Ascending aorta (tissue), 2 donors: ENCODE measurements around the gene SELENOO. TPM values are rescaled to one million over a fixed set of nuclear protein-coding genes. Genes with fewer than 3 reads are reported as not detected.

Experiments
- DNase-seq, 2 donors: peaks; one replicate each; pipeline ENCODE4 v3.0.0-alpha.2; 2019; ENCODE audit warnings: low spot score in 2 of 2
- H3K27ac ChIP-seq, 2 donors: fragments of 200-600 bp; sonication (generic); one replicate each; pipeline ENCODE4 v1.5.1; 2016 to 2017; ENCODE audit warnings: mild to moderate bottlenecking in 1 of 2
- H3K27me3 ChIP-seq: fragments of 200-600 bp; sonication (generic); one replicate; pipeline ENCODE4 v1.5.1; 2017
- H3K36me3 ChIP-seq, 2 donors: fragments of 200-600 bp; sonication (generic); one replicate each; pipeline ENCODE4 v1.5.1; 2016
- H3K4me1 ChIP-seq, 2 donors: fragments of 200-600 bp; sonication (generic); one replicate each; pipeline ENCODE4 v1.5.1; 2016 to 2017; ENCODE audit warnings: mild to moderate bottlenecking in 1 of 2
- H3K4me3 ChIP-seq, 2 donors: fragments of 200-600 bp; sonication (generic); one replicate each; pipeline ENCODE4 v1.5.1; 2016 to 2017; ENCODE audit warnings: mild to moderate bottlenecking in 1 of 2
- H3K9me3 ChIP-seq, 2 donors: fragments of 200-600 bp; sonication (generic); one replicate each; pipeline ENCODE4 v1.5.1; 2016
- intact Hi-C: fragments of 100-400 bp; cut with DNase I; formaldehyde crosslinking; loops from one replicate; pipeline ENCODE4 v1.15.1; 2023
- total RNA-seq: library from RNA; depleted of rRNA; stranded (reverse); fragments of >200 nt; gene quantifications from one replicate; pipeline ENCODE4 v1.1.0, GENCODE V29; 2016
- TF ChIP-seq, protein P1 (sequence below), 3 experiments: fragments of 200-600 bp in 2 of 3; fragments of 450-650 bp in 1 of 3; sonication (generic) in 2 of 3; IDR thresholded peaks; one replicate each; pipeline ENCODE4 v1.5.1; 2016 to 2019; ENCODE audit warnings: antibody characterized with exemption in 3 of 3, mild to moderate bottlenecking in 1 of 3, moderate library complexity in 1 of 3

The SELENOO gene
- total RNA-seq, 1 donor from 2014 or later = 41.7 TPM

DNA sequence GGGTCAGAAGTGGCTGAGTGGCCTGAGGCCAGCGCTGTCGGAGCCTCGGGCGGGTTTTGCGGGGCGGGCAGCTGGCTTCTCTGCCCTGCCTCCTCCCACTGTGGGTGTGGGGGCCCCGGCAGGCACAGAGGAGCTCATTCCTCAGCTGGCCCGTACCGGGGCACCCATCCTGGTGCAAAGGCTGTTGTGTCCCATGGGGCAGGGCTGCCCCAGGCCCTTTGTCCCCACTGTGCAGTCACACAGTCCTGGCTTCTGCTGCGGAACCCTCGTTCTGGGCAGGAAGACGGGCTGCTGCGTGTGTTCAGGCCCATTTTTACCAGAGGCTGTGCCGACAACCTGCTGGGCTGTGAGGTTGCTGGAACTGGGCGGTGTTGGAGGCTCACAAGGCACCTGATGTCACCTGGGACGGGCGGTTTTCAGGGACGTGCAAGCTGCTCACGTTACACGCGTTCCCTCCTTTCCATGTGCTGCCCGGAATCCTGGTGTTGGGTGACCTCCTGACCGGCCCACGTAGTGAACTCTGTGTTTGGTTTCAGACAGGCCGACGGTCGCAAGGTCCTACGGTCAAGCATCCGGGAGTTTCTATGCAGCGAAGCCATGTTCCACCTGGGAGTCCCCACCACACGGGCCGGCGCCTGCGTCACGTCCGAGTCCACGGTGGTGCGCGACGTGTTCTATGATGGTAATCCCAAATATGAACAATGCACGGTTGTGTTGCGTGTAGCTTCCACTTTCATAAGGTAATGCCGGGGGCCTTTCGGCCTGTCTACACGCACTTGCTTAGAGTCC, 5.2 kb downstream of the SELENOO start:
- intact Hi-C loops = no loop called here
- no peak overlapping the region for H3K4me3 ChIP-seq
- H3K4me1 ChIP-seq = peaks cover 7 to 10% of the 10 kb centered on the region in 2 donors
- DNase-seq = no peak
- H3K9me3 ChIP-seq = no peaks in the 10 kb centered on the region
- H3K27ac ChIP-seq = no peak overlapping the region
- TF ChIP-seq, protein P1, sequence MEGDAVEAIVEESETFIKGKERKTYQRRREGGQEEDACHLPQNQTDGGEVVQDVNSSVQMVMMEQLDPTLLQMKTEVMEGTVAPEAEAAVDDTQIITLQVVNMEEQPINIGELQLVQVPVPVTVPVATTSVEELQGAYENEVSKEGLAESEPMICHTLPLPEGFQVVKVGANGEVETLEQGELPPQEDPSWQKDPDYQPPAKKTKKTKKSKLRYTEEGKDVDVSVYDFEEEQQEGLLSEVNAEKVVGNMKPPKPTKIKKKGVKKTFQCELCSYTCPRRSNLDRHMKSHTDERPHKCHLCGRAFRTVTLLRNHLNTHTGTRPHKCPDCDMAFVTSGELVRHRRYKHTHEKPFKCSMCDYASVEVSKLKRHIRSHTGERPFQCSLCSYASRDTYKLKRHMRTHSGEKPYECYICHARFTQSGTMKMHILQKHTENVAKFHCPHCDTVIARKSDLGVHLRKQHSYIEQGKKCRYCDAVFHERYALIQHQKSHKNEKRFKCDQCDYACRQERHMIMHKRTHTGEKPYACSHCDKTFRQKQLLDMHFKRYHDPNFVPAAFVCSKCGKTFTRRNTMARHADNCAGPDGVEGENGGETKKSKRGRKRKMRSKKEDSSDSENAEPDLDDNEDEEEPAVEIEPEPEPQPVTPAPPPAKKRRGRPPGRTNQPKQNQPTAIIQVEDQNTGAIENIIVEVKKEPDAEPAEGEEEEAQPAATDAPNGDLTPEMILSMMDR (IDR thresholded peaks at IDR 0.05) = no peak
- H3K27me3 ChIP-seq = no peaks in the 10 kb centered on the region
- peaks cover 37 to 40% of the 10 kb centered on the region in 2 donors for H3K36me3 ChIP-seq

DNA sequence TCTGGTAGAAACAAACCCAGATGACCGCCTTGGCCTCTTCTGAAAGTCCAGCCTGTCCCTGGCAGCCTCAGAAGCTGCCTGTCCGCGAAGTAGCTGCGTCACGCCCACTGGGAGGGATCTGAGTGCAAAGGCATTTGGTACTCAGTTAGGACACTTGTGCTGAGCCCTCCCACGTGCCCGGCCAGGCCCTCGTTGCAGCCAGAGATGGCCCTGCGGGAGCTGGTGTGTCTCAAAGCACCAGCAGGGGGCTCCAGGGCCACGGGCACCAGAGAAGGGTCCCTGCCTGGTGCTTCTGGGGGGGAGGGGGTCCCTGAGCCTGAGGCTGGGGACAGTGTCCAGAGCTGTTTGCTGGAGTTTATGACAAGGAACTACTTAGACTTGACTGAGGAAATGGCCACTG, 5.8 kb downstream of the SELENOO start:
- H3K4me1 ChIP-seq = peaks cover 6 to 7% of the 10 kb centered on the region in 2 donors
- peaks cover 39 to 46% of the 10 kb centered on the region in 2 donors for H3K36me3 ChIP-seq
- intact Hi-C loops = no loop called here
- no peak overlapping the region for H3K27ac ChIP-seq
- TF ChIP-seq, protein P1 (IDR thresholded peaks at IDR 0.05) = peak in 1 of 3 experiments; percentile 14
- H3K9me3 ChIP-seq = no peaks in the 10 kb centered on the region
- no peaks in the 10 kb centered on the region for H3K27me3 ChIP-seq
- H3K4me3 ChIP-seq = no peak overlapping the region
- DNase-seq = no peak

DNA sequence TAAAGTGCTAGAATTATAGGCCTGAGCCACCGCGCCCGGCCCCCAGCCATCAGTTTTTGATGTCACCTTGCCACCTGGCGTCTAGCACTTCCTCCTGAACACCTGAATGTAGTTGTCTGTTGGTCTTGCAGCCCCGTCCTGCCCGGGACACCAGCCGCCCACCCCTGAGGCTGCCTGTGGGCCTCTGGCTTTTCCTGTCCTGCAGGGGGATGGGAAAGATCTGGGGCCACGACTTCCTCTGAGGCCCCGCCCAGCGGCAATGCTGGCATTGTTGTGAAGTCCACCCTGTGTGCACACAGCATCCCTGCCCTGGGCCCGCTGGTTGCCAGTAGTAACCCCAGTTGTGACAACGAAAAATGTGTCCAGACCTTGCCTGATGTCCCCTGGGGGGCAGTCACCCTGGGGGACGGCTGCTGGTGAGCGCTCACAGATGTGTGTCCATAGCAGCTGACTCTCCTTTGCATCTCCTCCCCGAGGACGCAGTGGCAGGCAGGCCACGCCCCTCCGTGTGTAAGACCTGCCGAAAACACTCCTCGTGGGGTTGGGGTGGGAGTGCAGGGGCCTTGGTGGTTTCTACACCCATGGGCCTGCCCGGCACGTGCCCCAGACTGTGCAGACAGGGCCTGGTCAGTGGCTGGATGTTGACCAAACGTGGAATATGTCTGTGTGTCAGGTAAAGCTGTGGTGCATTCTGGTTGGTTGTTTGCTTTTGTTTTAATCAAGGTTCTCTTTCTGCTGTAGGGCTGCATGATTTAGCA, 6.8 kb downstream of the SELENOO start:
- intact Hi-C loops = loop anchor here (2.0 kb wide), 1 partner anchor 61 kb away; no protein-coding TSS in a partner anchor
- Histone ChIP-seq H3K4me1 (no peaks in the 10 kb centered on the region), H3K27ac (no peak overlapping the region), H3K9me3 (no peaks in the 10 kb centered on the region), H3K27me3 (no peaks in the 10 kb centered on the region), H3K36me3 (peaks cover 42 to 55% of the 10 kb centered on the region in 2 donors), H3K4me3 (no peak overlapping the region)
- TF ChIP-seq, protein P1 (IDR thresholded peaks at IDR 0.05) = no peak
- no peak for DNase-seq

DNA sequence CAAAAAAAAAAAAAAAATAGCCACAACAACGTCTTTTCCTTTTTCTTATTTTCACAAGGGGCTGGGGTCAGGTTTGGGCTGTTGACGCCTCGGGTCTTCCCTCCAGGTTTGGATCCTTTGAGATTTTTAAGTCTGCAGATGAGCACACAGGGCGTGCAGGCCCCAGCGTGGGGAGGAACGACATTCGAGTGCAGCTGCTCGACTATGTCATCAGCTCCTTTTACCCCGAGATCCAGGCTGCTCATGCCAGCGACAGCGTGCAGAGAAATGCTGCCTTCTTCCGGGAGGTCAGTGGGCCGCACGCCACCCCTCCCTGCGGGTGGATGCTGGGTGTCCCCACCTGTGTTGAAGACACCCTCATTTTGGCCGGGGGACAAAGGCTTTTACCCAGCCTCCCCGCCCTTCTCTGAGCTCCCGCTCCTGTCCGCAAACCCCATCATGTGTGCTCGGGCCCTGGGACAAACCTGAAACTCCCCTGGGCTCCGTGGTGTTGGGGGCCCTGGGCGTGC, 7.7 kb downstream of the SELENOO start:
- intact Hi-C loops = loop anchor here (2.0 kb wide), 1 partner anchor 62 kb away; no protein-coding TSS in a partner anchor
- no peak overlapping the region for H3K4me3 ChIP-seq
- TF ChIP-seq, protein P1 (IDR thresholded peaks at IDR 0.05) = no peak
- no peak for DNase-seq
- H3K27me3 ChIP-seq = no peaks in the 10 kb centered on the region
- H3K27ac ChIP-seq = no peak overlapping the region
- no peaks in the 10 kb centered on the region for H3K9me3 ChIP-seq
- peaks cover 44 to 64% of the 10 kb centered on the region in 2 donors for H3K36me3 ChIP-seq
- no peaks in the 10 kb centered on the region for H3K4me1 ChIP-seq

DNA sequence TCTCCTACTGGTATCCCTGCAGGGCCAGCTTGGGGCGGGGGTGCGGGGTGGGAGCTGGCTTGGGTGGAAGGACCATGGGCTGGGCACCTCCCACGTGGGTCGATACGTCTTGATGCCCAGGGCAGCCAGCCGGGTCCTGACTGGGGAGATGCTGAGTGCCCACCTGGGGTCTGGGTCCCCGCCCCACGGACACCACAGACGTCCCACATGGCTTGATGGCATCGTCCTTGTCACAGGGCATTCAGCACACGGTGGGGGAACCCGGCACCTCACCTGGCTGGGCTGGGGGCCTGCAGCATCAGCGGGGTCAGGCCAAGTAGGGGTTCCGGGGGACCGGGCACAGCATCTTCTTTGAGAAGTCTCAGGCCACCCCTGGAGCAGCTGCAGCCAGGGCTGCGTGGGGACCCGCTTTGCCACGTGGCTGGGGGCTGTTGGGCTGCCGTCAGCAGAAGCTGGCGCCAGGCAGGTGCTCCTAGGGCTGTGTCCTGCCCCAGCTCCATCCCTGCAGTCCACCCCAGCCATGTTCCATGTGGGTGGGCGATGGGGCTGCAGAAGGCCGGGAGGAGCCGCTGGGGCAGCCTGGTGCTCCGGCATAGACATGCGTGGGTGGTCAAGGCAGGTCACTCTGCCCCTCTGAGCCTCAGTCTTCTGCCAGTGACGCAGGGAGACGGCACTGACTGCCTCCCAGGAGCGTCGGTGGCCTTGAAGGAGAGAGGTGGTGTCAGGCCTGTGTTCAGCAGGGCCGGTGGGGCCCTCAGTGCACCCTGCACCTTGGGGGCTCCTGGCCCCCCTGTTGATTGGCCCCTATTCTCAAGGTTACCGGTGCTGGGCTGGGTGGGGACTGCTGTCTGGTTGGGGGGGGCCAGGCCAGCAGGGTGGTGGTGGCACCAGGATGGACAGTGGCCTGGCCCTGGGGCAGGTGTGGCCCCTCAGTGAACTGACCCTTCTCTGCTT, 8.4 kb downstream of the SELENOO start:
- TF ChIP-seq, protein P1 (IDR thresholded peaks at IDR 0.05) = no peak
- H3K4me3 ChIP-seq = no peak overlapping the region
- DNase-seq = no peak
- H3K4me1 ChIP-seq = no peaks in the 10 kb centered on the region
- intact Hi-C loops = loop anchor here (2.0 kb wide), 1 partner anchor 62 kb away; no protein-coding TSS in a partner anchor
- peaks cover 44 to 67% of the 10 kb centered on the region in 2 donors for H3K36me3 ChIP-seq
- H3K27ac ChIP-seq = no peak overlapping the region
- H3K27me3 ChIP-seq = no peaks in the 10 kb centered on the region
- no peaks in the 10 kb centered on the region for H3K9me3 ChIP-seq
